GM19023 (cell line): Measurements from ENCODE around the gene TBATA.

Source experiments
- ATAC-seq: cut with Tn5 transposase; IDR thresholded peaks from one replicate; pipeline ENCODE4 v1.9.1; 2021; ENCODE audit warnings: mild to moderate bottlenecking, moderate library complexity; ENCODE audit not compliant: unreplicated experiment

TBATA gene

DNA sequence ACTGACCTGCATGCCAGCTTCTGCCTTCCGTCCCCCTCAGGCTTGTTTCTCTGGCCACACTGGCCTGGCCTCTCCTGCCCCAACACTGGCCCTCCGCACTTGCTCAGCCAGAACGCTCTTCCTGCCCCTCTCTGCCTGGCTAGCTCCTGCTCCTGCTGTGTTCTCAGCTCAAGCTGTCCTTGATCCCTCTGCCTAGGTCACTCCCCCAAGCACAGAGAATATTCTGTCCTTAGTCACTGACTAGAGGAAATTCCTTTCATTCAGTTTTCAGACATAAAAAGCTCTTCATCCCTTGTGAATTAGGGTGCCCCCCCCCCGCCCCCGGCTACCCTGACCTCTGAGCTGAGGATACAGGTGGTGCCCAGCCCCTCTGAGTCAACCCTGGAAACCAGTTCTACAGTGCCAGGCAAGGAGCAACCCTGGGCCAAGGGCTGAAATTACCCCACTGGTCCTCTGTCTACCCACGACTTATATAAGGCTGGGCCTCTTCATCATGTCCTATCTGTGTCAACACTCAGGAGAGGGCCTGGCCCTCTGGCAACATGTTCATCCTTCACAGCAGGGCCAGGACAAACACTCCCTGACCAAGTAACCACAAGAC lies 23.9 kb upstream of the TBATA start:
- ATAC-seq, result no peak

DNA sequence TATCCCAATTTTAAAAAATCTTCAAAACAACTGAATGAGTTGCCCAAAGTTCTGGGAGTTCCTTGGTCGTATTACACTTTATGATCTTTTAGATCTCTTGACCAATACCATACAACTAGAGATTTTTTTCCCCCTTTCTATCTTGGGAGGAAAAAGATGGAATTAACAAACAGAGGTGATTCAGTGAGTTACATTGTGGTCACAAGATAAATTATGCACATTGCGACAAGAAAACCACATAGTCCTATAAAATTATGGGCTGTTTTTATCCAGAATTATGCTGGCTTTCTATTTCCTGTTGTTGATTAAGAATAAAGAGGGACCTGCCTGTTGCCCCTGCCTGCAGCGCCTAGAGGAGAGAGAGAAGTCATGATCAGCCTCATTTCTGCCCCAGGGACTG lies 22.4 kb upstream of the TBATA start:
- no peak for ATAC-seq

GRCh38 chr10:70806841-70807240 lies 21.7 kb upstream of the TBATA start:
- no peak for ATAC-seq

GRCh38 chr10:70805619-70806215 lies 20.5 kb upstream of the TBATA start:
- no peak for ATAC-seq

GRCh38 chr10:70804421-70804808 lies 19.2 kb upstream of the TBATA start:
- no peak for ATAC-seq

DNA sequence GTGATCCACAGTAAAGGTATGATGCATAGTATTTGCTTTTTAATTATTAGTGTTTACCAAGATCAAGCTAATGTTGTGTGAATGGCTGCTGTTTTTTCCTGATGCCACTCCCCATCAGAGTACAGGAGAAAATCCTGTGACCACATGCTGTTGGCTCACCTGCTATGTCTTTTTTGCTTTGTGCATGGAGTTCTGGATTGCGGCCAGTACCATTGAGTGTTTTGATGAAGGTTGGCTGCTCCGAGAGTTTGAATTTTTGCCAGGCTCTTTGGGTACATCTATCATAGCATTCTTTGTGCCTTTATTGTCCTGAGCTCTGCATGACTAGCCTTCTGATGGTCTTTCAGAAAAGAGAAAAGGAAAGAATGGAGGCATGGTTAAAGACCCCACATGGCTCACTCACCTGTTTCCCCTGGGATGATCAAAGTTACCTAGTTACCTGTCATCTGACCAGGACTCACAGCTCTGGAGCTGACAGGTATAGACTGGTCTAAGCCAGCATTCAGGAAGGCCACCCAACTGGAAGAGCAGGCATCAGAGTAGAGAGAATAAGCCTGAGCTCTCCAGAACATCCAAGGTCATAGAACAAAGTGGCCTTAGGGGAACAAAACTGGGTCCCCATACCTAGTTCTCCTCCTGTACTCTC lies 18.7 kb upstream of the TBATA start:
- no peak for ATAC-seq

- no peak for ATAC-seq
These were observed 16.7 kb upstream of the TBATA start for GRCh38 chr10:70801854-70802253.

DNA sequence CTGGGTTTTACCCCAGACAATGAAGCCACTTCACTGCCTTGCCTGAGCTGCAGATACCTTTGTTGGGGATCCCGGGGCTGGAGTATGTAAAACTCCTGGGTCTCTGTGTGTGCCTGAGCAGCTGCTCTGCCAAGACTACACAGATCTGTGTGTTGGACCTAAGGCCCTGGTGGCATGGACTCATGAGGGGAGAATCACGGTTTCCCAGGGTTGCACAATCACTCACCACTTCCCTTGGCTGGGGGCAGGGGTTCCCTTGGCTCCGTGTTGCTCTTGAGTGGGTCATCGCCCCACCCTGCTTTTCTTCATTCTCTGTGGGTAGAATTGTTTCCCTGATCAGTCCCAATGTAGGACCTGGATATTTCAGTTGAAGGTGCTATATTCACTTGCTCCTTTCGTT lies 13.9 kb upstream of the TBATA start:
- ATAC-seq, result no peak

GRCh38 chr10:70797840-70798239 lies 12.7 kb upstream of the TBATA start:
- no peak for ATAC-seq

DNA sequence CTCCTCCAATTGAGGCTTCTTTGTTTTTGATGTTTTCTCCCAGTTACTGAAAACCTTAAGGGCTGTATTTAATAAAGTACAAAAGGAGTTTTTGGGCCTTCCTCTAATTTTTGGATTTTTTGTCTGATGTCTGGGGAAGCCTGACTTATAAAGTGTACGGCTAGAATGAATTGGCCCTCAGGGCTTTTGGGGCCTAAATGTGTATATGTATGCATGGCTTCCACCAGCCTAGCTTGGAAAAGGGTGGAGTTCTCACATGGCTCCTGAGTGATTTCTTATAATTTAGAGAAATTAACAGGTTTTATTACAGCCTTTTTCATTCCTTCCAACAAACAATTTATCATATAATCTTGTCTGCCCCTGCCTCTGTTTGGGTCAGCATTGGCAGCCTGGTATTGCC lies 10.4 kb upstream of the TBATA start:
- ATAC-seq, result no peak

GRCh38 chr10:70791386-70792039 lies 6.3 kb upstream of the TBATA start:
- ATAC-seq, result no peak

DNA sequence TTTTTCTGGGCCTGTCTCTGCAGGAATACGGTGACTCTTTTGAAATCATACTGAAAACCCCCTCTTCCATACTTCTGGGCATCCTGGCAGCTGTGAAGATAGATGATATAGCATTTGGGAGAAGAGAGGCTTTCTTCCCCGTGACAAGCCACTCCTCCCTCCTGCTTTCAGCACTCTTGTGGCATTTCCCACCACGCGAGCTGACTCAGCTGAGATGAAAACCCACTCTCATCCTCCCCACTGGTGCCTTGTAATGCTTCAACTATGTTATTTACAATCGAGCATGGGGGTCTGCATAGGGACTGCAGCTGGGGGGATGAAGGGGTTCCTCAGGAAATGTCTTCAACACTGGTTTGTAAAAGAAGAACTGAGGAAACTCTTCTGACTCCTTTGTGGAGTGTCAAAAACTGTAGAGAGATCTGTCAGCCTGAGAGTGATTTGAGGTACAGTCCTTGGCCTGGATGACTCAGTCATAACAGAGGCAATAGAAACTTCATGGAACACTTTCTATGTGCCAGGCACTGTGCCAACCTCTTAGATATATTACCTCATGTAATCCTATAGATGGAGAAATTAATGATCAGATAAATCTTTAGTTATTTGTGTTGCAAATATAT lies 1.7 kb upstream of the TBATA start:
- no peak for ATAC-seq

DNA sequence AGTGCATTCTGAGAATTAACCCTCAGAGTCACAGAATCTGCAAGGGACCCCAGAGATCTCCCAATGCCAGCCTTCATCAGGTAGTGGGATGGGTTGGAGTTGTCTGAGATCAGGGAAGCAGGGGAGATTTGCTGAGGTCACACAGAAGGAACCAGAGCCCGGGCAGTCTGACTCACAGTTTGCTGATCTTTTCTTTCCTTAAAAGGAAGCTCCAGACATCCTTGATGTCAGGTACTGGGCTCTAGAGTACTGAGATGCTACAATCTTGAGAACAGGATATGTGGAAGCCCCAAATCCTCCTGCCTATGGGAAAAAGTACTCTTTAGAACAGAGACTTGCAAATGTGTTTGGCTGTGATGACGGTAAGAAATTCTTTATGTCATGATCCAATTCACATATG lies 706 bp downstream of the TBATA start:
- no peak for ATAC-seq

DNA sequence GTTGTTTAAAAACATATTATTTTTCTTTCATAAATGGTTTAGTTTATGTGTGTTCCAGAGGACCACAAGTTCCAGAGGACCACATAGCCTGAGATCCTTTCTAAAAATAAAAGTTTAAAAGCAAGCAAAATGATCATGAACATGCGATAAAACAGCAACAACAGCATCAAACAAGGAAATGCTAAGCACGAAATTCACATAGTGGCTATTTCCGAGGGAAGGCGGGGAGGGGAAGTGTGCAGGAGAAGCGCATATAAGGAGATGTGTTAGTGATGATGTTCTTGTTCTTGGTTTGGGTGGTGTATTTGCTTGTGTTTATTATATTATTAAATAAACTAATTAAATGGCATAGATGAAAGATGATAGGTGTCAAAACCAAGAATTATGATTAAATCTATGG lies 1.2 kb downstream of the TBATA start:
- ATAC-seq, result no peak

- ATAC-seq, result no peak
These were observed 2.2 kb downstream of the TBATA start for GRCh38 chr10:70782746-70783680.

- no peak for ATAC-seq
These were observed 3.0 kb downstream of the TBATA start for GRCh38 chr10:70782086-70782745.

DNA sequence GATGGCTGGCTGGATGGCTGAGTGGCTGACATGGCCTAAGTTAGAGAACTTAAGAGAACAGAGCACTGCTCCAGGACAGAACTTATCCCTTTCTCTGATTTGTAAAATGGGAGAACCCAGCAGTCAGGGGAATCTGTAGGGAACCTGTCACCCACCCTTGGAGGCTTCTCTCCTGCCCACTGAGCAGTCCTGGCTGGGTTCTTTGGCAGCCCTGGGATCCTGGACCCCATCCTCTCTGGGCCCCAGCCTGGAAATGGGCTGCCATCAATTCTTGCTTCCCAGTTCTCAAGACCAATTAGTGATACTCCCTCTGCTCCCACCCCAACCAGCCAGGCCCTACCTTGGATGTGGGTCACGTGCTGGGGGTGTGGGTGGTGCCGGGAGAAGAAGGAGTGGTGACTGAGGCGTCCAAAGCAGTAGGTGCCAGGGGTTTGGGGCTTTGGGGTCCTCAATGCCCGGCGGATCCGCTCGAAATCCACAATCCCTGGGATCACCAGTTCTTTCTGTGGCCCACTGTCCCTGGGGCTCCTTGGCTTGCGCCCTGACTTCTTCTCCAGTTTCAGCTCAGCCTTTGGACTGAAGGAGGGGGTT lies 3.6 kb downstream of the TBATA start:
- no peak for ATAC-seq

GRCh38 chr10:70780772-70781171 lies 4.4 kb downstream of the TBATA start:
- ATAC-seq, result no peak

DNA sequence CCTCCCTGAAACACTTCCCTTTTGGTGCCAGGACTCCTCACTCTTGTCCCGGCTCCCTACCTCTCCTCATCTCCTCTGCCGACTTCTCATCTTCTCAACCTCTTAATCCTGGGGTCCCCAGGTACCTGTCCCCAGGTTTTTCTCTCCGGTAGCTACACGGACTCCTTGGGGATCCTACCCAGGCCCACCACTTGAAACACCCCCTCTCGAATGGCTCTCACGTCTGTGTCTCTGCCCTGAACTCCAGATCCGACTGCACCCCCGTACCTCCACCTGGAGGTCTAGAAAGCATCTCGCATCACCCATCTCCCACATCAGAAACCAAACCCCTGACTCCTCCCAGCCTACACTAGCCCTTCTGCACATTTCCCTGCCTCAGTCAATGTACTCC lies 4.8 kb downstream of the TBATA start:
- no peak for ATAC-seq
